GM18861 (cell line): ENCODE data around the gene CEP128.
"Not testable (repeated sequence)": the region's sequence is repeated elsewhere in the genome, so short reads cannot be mapped to it uniquely, and the experiment has no call there.

ENCODE experiments used
- ATAC-seq: cut with Tn5 transposase; IDR thresholded peaks from one replicate; pipeline ENCODE4 v1.9.1; 2021; ENCODE audit not compliant: unreplicated experiment

Gene CEP128

GRCh38 chr14:80954687-80955299, 13.3 kb upstream of the CEP128 start:
- no peak for ATAC-seq

- ATAC-seq, result not testable (repeated sequence)
Observed at GRCh38 chr14:80953211-80953610, 11.7 kb upstream of the CEP128 start.

- ATAC-seq, result no peak
Observed at GRCh38 chr14:80951491-80951890, 10.0 kb upstream of the CEP128 start.

- ATAC-seq, result no peak
Observed at GRCh38 chr14:80948291-80948690, 6.8 kb upstream of the CEP128 start.

- ATAC-seq, result no peak
Observed at GRCh38 chr14:80946797-80947196, 5.3 kb upstream of the CEP128 start.

GRCh38 chr14:80946187-80946586, 4.6 kb upstream of the CEP128 start:
- no peak for ATAC-seq

GRCh38 chr14:80944861-80945617, 3.5 kb upstream of the CEP128 start:
- no peak for ATAC-seq

- no peak for ATAC-seq
Observed at GRCh38 chr14:80942191-80942600, 658 bp upstream of the CEP128 start.

- no peak for ATAC-seq
Observed at GRCh38 chr14:80940146-80940545, 1.4 kb downstream of the CEP128 start.

- no peak for ATAC-seq
Observed at GRCh38 chr14:80933686-80934085, 7.9 kb downstream of the CEP128 start.

GRCh38 chr14:80933282-80933681, 8.3 kb downstream of the CEP128 start:
- ATAC-seq, result no peak

GRCh38 chr14:80930836-80931389, 10.6 kb downstream of the CEP128 start:
- ATAC-seq, result peak; percentile 98

GRCh38 chr14:80930095-80930494, 11.4 kb downstream of the CEP128 start:
- no peak for ATAC-seq

GRCh38 chr14:80927083-80927989, 14.2 kb downstream of the CEP128 start:
- no peak for ATAC-seq

- ATAC-seq, result no peak
Observed at GRCh38 chr14:80926397-80927082, 15.0 kb downstream of the CEP128 start.

GRCh38 chr14:80924365-80925103, 17.0 kb downstream of the CEP128 start:
- ATAC-seq, result no peak

- ATAC-seq, result no peak
Observed at GRCh38 chr14:80923368-80923767, 18.2 kb downstream of the CEP128 start.

GRCh38 chr14:80919622-80920021, 21.9 kb downstream of the CEP128 start:
- no peak for ATAC-seq

- not testable (repeated sequence) for ATAC-seq
Observed at GRCh38 chr14:80912013-80912412, 29.5 kb downstream of the CEP128 start.

GRCh38 chr14:80906946-80907345, 34.6 kb downstream of the CEP128 start:
- no peak for ATAC-seq
